Psoas muscle (tissue), 8 donors: ENCODE results near the gene CD9. TPM values are rescaled to one million over a fixed set of nuclear protein-coding genes. Genes with fewer than 3 reads are reported as not detected.

Experiments
- ATAC-seq, 4 donors: fragments of 200-7000 bp; cut with Tn5 transposase; one replicate each; pipeline ENCODE4 v1.9.1; 2020; ENCODE audit warnings: moderate library complexity in 3 of 4, mild to moderate bottlenecking in 2 of 4
- DNase-seq, 2 donors: peaks; one replicate each; pipeline ENCODE4 v3.0.0-alpha.2; 2020
- H3K27ac ChIP-seq: fragments of 200-600 bp; one replicate; pipeline ENCODE4 v1.8.0; 2022
- H3K27me3 ChIP-seq, 3 donors: fragments of 200-600 bp in 1 of 3; one replicate each; pipeline versions ENCODE4 v1.6.1 to v1.8.0; 2013 to 2022; ENCODE audit warnings: low read length in 2 of 3, mild to moderate bottlenecking in 2 of 3, moderate library complexity in 1 of 3; ENCODE audit not compliant: insufficient read depth in 3 of 3
- H3K36me3 ChIP-seq, 2 donors: fragments of 200-600 bp in 1 of 2; one replicate each; pipeline versions ENCODE4 v1.6.1 to v1.8.0; 2013 to 2022; ENCODE audit warnings: low read depth in 1 of 2, mild to moderate bottlenecking in 1 of 2, moderate library complexity in 1 of 2; ENCODE audit not compliant: insufficient read depth in 1 of 2
- H3K4me1 ChIP-seq: fragments of 200-600 bp; one replicate; pipeline ENCODE4 v1.8.0; 2022
- H3K4me3 ChIP-seq: fragments of 200-600 bp; one replicate; pipeline ENCODE4 v1.8.0; 2022; ENCODE audit warnings: mild to moderate bottlenecking
- H3K9me3 ChIP-seq: fragments of 200-600 bp; one replicate; pipeline ENCODE4 v1.8.0; 2022
- WGBS, 3 donors: extraction: QIAGEN DNeasy Blood & Tissue Kit; methylation state at CpG; one replicate each; pipeline versions ENCODE4 v1.1.6 to v1.1.7; 2013; 5-methylcytosine and 5-hydroxymethylcytosine counted together
- intact Hi-C, 2 donors: fragments of 100-400 bp; cut with DNase I; formaldehyde crosslinking; loops; one replicate each; pipeline versions ENCODE4 v1.11.0 to v1.14.2; 2022
- polyA plus RNA-seq, 3 donors: library from polyadenylated mRNA; stranded (reverse); fragments of 200-250 nt; gene quantifications; one replicate each; pipeline ENCODE4 v1.2.3, GENCODE V29; 2013
- total RNA-seq, 4 donors: library from RNA; stranded (reverse); fragmentation: NEBNext Ultra II Directional in 2 of 4; extraction: Animal tissue kit (Norgen Biotek cat#: 25700) in 2 of 4; gene quantifications; one replicate each; pipeline versions ENCODE4 v1.2.1 to v1.2.4, GENCODE V29; 2021 to 2023
- TF ChIP-seq, protein P1 (sequence below): fragments of 200-600 bp; IDR thresholded peaks from one replicate; pipeline ENCODE4 v1.8.0; 2022; ENCODE audit warnings: antibody characterized with exemption
- donor health status: healthy with polysubstance abuse.
- donor health status: DM: no; HTN: no; CAD: no; lungs with moderate emphysema.
- donor health status: Bipolar disorder and iron deficiency.
- donor health status: healthy.
- donor health status: DM: yes; HTN: yes; CAD: no.
- donor health status: DM: no; HTN: no; CAD: no.
- donor health status: DM: no; HTN: no; CAD: no.
- donor health status: DM: yes; HTN: yes; CAD: no.

Gene CD9
- total and polyA plus RNA-seq, 7 donors = 23.0 to 90.9 (median 37.4) TPM

GRCh38 chr12:6273541-6274230 lies 73.5 kb downstream of the CD9 start:
- ATAC-seq (no peak), DNase-seq (no peak)
- 67 to 72% (median 71%) methylated on average over 9 of the region's 9 CpGs for WGBS, 3 donors
- no peaks in the 10 kb centered on the region for H3K27me3 ChIP-seq
- TF ChIP-seq, protein P1, sequence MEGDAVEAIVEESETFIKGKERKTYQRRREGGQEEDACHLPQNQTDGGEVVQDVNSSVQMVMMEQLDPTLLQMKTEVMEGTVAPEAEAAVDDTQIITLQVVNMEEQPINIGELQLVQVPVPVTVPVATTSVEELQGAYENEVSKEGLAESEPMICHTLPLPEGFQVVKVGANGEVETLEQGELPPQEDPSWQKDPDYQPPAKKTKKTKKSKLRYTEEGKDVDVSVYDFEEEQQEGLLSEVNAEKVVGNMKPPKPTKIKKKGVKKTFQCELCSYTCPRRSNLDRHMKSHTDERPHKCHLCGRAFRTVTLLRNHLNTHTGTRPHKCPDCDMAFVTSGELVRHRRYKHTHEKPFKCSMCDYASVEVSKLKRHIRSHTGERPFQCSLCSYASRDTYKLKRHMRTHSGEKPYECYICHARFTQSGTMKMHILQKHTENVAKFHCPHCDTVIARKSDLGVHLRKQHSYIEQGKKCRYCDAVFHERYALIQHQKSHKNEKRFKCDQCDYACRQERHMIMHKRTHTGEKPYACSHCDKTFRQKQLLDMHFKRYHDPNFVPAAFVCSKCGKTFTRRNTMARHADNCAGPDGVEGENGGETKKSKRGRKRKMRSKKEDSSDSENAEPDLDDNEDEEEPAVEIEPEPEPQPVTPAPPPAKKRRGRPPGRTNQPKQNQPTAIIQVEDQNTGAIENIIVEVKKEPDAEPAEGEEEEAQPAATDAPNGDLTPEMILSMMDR = no peak
- H3K9me3 ChIP-seq = no peaks in the 10 kb centered on the region
- H3K4me1 ChIP-seq = peaks cover 7% of the 10 kb centered on the region
- H3K4me3 ChIP-seq = no peak overlapping the region
- no peak overlapping the region for H3K27ac ChIP-seq
- intact Hi-C loops = no loop called here
- no peaks in the 10 kb centered on the region for H3K36me3 ChIP-seq

DNA sequence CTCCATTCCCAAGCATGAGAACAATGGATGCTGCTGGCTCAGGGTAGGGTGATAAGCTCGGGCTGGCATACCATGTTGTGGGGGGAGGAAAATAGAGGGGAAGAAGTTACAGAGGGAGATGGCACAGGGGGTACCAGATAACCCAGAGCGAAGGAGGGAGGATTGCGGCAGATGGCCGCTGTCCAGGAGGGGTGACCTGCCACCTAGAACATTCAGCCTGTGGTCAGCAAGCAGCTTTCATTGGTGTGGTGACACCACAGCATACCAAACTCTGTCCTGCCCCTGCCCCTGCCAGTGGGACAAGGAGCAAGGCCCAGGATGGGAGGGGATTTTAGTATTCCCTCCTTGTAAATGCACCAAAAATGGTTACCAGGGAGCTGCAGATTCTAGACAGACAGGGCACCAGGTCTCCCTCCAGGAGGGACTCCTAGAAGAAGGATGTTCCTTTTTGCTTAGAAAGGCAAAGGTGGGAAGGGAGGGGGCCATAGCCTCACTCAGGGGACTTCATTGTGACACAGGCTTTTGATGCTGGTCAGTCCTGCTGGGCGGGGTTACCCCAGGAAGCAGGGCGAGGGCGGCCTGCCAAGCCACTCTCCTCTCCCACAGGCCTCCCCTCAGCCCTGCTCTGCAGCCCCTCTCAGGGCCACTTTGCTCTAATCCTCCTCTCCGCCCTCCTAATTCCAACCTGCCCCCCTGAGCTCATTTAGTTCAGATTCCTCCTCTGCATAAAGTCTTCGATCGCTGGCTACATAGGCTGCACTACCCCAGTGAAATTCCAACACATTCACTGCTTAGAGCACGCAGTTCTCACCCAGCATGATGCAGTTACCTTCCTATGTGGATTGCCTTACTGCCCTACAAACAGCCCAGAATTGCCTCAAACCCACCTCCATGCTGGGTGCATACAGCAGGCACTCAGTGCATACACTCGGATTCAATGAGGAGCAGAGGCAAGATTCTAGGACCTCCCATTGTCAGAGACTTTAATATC lies 74.3 kb downstream of the CD9 start:
- H3K27ac ChIP-seq = peak overlapping the region; percentile 9
- H3K36me3 ChIP-seq = no peaks in the 10 kb centered on the region
- DNase-seq (no peak), ATAC-seq (peak in 2 of 4 donors; percentile 26 to 45)
- 72 to 76% (median 74%) methylated on average over 12 of the region's 12 CpGs for WGBS, 3 donors
- H3K4me3 ChIP-seq = no peak overlapping the region
- peaks cover 9% of the 10 kb centered on the region for H3K4me1 ChIP-seq
- no peaks in the 10 kb centered on the region for H3K27me3 ChIP-seq
- intact Hi-C loops = loop anchor here in 1 of 2 donors (5.0 kb wide), 1 partner anchor 42 kb away; no protein-coding TSS in a partner anchor
- TF ChIP-seq, protein P1 = no peak
- no peaks in the 10 kb centered on the region for H3K9me3 ChIP-seq

GRCh38 chr12:6275928-6276887 lies 76.0 kb downstream of the CD9 start:
- peaks cover 18% of the 10 kb centered on the region for H3K4me1 ChIP-seq
- H3K27ac ChIP-seq = no peak overlapping the region

More at GRCh38 chr12:6275928-6276887, 76.0 kb downstream of the CD9 start:
- TF ChIP-seq, protein P1 = no peak
- WGBS, 3 donors = 69 to 73% (median 70%) methylated on average over 16 of the region's 16 CpGs
- H3K9me3 ChIP-seq = no peaks in the 10 kb centered on the region
- ATAC-seq = no peak
- intact Hi-C loops = loop anchor here (2.0 to 5.0 kb wide), 2 partner anchors 43 to 44 kb away; no protein-coding TSS in a partner anchor
- no peaks in the 10 kb centered on the region for H3K36me3 ChIP-seq
- no peaks in the 10 kb centered on the region for H3K27me3 ChIP-seq
- H3K4me3 ChIP-seq = no peak overlapping the region
- DNase-seq = no peak
